ENCODE measurements around the gene IQCH.
"Not testable (repeated sequence)": the region's sequence is repeated elsewhere in the genome, so short reads cannot be mapped to it uniquely, and the experiment has no call there.

The IQCH gene

DNA sequence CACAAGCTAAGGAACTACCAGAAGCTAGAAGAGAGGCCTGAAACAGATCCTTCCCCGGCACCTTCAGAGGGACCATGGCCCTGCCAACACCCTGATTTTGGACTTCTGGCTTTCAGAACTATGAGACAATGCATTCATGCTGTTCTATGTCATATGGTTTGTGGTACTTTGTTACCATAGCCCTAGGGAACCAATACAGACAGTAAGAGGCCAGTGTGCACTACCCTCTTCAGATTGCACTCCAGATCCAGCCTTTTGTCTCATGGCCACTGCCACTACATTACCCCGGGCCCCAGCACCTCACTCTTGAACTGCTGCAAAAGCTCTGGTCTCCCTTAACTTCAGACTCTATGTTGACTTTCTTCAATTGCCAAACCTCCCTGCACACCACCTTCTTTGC is 24.1 kb upstream of the IQCH start:
- Mint-ChIP-seq H3K4me1 (ENCODE audit: low read depth) (peaks cover 8% of the 10 kb centered on the region), H3K9me3 (no peaks in the 10 kb centered on the region), H3K27me3 (no peaks in the 10 kb centered on the region), H3K27ac (no peak overlapping the region), H3K4me3 (no peak overlapping the region), H3K36me3 (ENCODE audit: low read depth) (peaks cover 87% of the 10 kb centered on the region)

DNA sequence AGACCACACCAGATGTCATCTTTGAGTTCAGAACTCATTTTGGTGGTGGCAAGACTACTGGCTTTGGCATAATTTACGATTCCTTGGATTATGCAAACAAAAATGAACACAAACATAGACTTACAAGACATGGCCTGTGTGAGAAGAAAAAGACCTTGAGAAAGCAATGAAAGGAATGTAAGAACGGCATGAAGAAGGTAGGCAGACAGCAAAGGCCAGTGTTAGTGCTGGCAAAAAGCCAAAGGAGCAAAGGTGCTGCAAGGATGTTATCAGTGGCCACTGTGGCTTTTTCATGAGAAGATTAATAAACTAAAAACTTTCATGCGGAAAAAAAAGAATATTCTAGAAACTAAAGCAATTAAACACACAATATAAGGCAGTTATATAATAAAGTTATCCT is 22.0 kb upstream of the IQCH start:
- Mint-ChIP-seq H3K4me3 (no peak overlapping the region), H3K9me3 (no peaks in the 10 kb centered on the region), H3K27me3 (no peaks in the 10 kb centered on the region), H3K27ac (peak overlapping the region; percentile 55), H3K36me3 (ENCODE audit: low read depth) (peaks cover 79% of the 10 kb centered on the region), H3K4me1 (ENCODE audit: low read depth) (peaks cover 8% of the 10 kb centered on the region)

- H3K27me3 Mint-ChIP-seq, result no peaks in the 10 kb centered on the region
- H3K9me3 Mint-ChIP-seq, result no peaks in the 10 kb centered on the region
- peak overlapping the region; percentile 20 for H3K4me3 Mint-ChIP-seq
- H3K36me3 Mint-ChIP-seq (ENCODE audit: low read depth), result peaks cover 18% of the 10 kb centered on the region
- peaks cover 50% of the 10 kb centered on the region for H3K4me1 Mint-ChIP-seq (ENCODE audit: low read depth)
- H3K27ac Mint-ChIP-seq, result peak overlapping the region; percentile 56
Measured at GRCh38 chr15:67240235-67241131, 14.1 kb upstream of the IQCH start.

DNA sequence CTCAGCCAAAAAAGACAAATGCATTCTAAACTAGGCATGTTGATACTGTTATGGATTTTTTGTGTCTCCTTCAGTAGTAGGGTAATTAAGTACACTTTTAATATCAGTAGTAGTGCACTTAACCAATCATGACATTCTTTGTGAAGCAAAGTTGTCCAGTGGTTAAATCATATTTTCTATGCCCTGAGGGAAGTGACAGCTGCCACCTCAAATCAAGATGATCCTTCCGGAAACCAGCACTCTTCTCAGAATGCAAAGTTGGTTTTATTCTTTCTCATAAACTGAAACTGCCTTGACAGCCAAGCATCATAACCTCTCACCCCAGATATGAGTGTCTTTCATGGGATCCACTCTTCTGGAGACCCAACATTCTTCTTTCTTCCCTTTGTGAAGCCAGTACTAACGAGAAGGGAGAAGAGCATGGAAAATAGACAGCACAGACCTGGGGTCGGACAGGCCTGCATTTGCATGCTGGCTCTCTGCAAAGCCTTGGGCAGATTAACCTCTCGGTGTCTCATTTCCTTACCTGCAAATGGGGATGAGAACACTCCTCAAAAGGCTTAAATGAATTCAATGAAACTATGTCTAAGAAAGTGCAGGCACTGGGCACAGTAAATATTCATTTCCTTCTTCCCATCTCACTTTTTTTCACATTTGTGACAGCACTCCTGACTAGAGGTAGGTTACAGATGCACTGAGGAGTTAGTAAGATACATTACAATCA is 13.3 kb upstream of the IQCH start:
- H3K4me3 Mint-ChIP-seq, result peak overlapping the region; percentile 42
- H3K9me3 Mint-ChIP-seq, result no peaks in the 10 kb centered on the region
- no peaks in the 10 kb centered on the region for H3K27me3 Mint-ChIP-seq
- H3K36me3 Mint-ChIP-seq (ENCODE audit: low read depth), result peaks cover 18% of the 10 kb centered on the region
- H3K4me1 Mint-ChIP-seq (ENCODE audit: low read depth), result peaks cover 54% of the 10 kb centered on the region
- peak overlapping the region; percentile 56 for H3K27ac Mint-ChIP-seq

GRCh38 chr15:67242708-67243111 is 11.9 kb upstream of the IQCH start:
- Mint-ChIP-seq H3K27me3 (no peaks in the 10 kb centered on the region), H3K9me3 (peaks cover 4% of the 10 kb centered on the region), H3K27ac (peak overlapping the region; percentile 21), H3K36me3 (ENCODE audit: low read depth) (peaks cover 30% of the 10 kb centered on the region), H3K4me3 (no peak overlapping the region), H3K4me1 (ENCODE audit: low read depth) (peaks cover 65% of the 10 kb centered on the region)

GRCh38 chr15:67244971-67245478 is 9.6 kb upstream of the IQCH start:
- Mint-ChIP-seq H3K9me3 (peaks cover 4% of the 10 kb centered on the region), H3K36me3 (ENCODE audit: low read depth) (peaks cover 41% of the 10 kb centered on the region), H3K4me1 (ENCODE audit: low read depth) (peaks cover 70% of the 10 kb centered on the region), H3K4me3 (no peak overlapping the region), H3K27me3 (no peaks in the 10 kb centered on the region), H3K27ac (no peak overlapping the region)

GRCh38 chr15:67246606-67247005 is 8.0 kb upstream of the IQCH start:
- H3K36me3 Mint-ChIP-seq (ENCODE audit: low read depth), result peaks cover 47% of the 10 kb centered on the region
- H3K27me3 Mint-ChIP-seq, H3K27ac Mint-ChIP-seq, H3K4me3 Mint-ChIP-seq, H3K9me3 Mint-ChIP-seq: not testable (repeated sequence)
- peaks cover 60% of the 10 kb centered on the region for H3K4me1 Mint-ChIP-seq (ENCODE audit: low read depth)

DNA sequence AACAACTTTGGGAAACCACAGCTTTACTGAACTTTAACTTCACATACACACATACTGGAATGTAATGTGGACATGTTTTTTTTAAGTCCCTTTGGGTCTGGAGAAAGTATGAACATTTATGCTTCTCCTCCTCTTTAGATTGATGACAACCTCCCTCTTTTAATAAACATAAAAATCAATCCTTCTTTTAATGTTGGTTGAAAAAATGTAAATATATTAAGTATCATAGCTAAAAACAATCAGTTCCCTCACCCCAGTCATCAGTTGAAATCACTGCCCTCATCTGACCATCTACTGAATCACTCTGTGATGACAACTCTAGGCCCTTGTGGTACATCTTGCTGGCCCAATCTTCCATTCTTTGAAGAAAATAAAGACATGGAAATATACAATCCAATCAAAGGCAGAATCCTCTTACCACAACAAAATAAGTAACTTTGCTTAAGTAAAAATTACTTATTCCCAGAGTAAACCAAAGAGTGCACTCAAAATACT is 6.5 kb upstream of the IQCH start:
- Mint-ChIP-seq H3K4me1 (ENCODE audit: low read depth) (peaks cover 62% of the 10 kb centered on the region), H3K9me3 (peaks cover 4% of the 10 kb centered on the region), H3K27me3 (no peaks in the 10 kb centered on the region), H3K4me3 (no peak overlapping the region), H3K27ac (no peak overlapping the region), H3K36me3 (ENCODE audit: low read depth) (peaks cover 51% of the 10 kb centered on the region)

GRCh38 chr15:67249830-67250229 is 4.8 kb upstream of the IQCH start:
- H3K9me3 Mint-ChIP-seq, result peaks cover 4% of the 10 kb centered on the region
- no peak overlapping the region for H3K27ac Mint-ChIP-seq
- H3K4me3 Mint-ChIP-seq, result no peak overlapping the region
- peaks cover 49% of the 10 kb centered on the region for H3K36me3 Mint-ChIP-seq (ENCODE audit: low read depth)
- H3K4me1 Mint-ChIP-seq (ENCODE audit: low read depth), result peaks cover 62% of the 10 kb centered on the region
- no peaks in the 10 kb centered on the region for H3K27me3 Mint-ChIP-seq

DNA sequence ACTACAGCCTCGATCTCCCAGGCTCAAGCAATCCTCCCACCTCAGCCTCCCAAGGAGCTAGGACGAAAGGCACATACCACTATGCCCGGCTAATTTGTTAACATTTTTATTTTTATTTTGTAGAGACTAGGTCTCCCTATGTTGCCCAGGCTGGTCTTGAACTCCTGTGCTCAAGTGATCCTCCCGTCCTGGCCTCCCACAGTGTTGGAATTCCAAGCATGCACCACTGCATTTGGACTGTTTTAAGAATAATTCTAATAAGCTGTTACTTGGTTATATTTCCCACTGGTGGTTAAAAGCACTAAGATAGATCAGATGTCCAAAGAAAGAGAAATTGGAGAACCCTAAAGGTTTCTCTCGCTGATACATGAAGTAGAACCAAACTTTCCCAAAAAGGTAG is 3.3 kb upstream of the IQCH start:
- peaks cover 4% of the 10 kb centered on the region for H3K9me3 Mint-ChIP-seq
- H3K27me3 Mint-ChIP-seq, result peaks cover 3% of the 10 kb centered on the region
- H3K36me3 Mint-ChIP-seq (ENCODE audit: low read depth), result peaks cover 34% of the 10 kb centered on the region
- H3K4me3 Mint-ChIP-seq, result no peak overlapping the region
- peaks cover 63% of the 10 kb centered on the region for H3K4me1 Mint-ChIP-seq (ENCODE audit: low read depth)
- no peak overlapping the region for H3K27ac Mint-ChIP-seq

DNA sequence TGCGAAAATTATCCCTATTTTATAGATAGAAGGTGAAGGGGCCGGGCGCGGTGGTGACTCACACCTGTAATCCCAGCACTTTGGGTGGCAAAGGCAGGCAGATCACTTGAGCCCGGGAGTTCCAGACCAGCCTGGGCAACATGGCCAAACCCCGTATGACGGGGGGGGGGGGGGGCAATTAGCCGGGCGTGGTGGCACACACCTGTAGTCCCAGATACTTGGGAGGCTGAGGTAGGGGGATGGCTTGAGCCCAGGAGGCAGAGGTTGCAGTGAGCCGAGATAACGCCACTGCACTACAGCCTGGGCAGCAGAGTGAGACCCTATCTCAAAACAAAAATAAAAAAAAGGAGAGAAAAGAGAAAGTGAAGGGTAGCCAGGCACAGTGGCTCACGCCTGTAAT is 1.5 kb upstream of the IQCH start:
- peaks cover 3% of the 10 kb centered on the region for H3K27me3 Mint-ChIP-seq
- peak overlapping the region; percentile 99 for H3K4me3 Mint-ChIP-seq
- no peaks in the 10 kb centered on the region for H3K9me3 Mint-ChIP-seq
- peaks cover 19% of the 10 kb centered on the region for H3K36me3 Mint-ChIP-seq (ENCODE audit: low read depth)
- peak overlapping the region; percentile 97 for H3K27ac Mint-ChIP-seq
- peaks cover 48% of the 10 kb centered on the region for H3K4me1 Mint-ChIP-seq (ENCODE audit: low read depth)

DNA sequence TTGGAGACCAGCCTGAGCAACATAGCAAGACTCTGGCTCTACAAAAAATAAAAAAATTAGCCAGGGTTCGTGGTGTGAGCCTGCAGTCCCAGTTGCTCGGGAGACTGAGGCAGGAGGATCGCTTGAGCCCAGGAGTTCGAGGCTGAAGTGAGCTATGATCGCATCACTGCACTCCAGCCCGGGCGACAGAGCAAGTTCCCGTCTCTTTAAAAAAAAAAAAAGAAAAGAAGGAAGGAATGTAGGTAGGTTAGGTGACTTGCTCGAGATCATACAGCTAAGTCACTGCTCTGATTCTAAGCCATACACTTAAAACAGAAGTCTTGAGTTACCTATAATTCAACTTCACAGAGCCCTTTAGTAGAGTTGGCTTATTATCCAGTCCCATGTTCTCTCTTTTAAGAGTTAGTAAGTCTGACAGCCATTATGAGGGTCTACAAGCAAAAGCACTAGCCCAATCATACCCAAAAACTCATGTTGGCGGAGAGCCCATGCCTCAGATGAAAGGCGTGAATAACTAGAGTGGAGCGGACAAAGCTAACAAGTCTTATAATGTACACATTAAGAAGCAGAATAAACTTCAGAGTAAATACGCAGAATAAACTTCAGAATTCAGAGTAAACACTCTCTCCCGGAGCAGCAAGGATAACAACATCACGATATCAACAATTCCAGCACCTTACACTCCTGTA is 893 bp upstream of the IQCH start:
- peak overlapping the region; percentile 97 for H3K27ac Mint-ChIP-seq
- peak overlapping the region; percentile 99 for H3K4me3 Mint-ChIP-seq
- H3K9me3 Mint-ChIP-seq, result no peaks in the 10 kb centered on the region
- H3K4me1 Mint-ChIP-seq (ENCODE audit: low read depth), result peaks cover 44% of the 10 kb centered on the region
- H3K36me3 Mint-ChIP-seq (ENCODE audit: low read depth), result peaks cover 16% of the 10 kb centered on the region
- H3K27me3 Mint-ChIP-seq, result peaks cover 3% of the 10 kb centered on the region

- Mint-ChIP-seq H3K9me3 (no peaks in the 10 kb centered on the region), H3K36me3 (ENCODE audit: low read depth) (peaks cover 8% of the 10 kb centered on the region), H3K4me1 (ENCODE audit: low read depth) (peaks cover 36% of the 10 kb centered on the region), H3K4me3 (peak overlapping the region; percentile 99), H3K27me3 (peaks cover 3% of the 10 kb centered on the region), H3K27ac (peak overlapping the region; percentile 24)
Measured at GRCh38 chr15:67256051-67256450, 1.5 kb downstream of the IQCH start.

- peaks cover 16% of the 10 kb centered on the region for H3K4me1 Mint-ChIP-seq (ENCODE audit: low read depth)
- H3K36me3 Mint-ChIP-seq (ENCODE audit: low read depth), result not testable (repeated sequence)
Measured at GRCh38 chr15:67258412-67258811, 3.8 kb downstream of the IQCH start.

DNA sequence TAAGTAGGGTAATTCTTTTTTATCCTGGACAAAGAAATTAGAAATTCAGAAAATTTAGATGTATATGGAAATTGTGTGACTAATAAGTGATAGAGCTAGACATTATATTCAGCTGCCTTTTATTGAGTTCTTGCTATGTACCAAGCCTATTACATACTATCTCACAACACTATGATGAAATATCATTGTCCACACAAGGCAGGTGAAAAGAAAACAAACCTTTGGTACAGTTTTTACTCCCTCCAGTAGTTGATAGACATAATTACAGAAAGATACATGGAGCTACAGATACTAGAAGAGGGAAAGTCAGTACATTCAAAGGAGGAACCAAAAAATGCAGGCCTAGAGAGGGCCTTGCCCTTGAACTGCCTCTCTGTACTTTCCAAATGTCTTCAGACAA is 4.8 kb downstream of the IQCH start:
- Mint-ChIP-seq H3K4me1 (ENCODE audit: low read depth) (peaks cover 14% of the 10 kb centered on the region), H3K27ac (no peak overlapping the region), H3K27me3 (peaks cover 3% of the 10 kb centered on the region), H3K9me3 (no peaks in the 10 kb centered on the region), H3K4me3 (no peak overlapping the region), H3K36me3 (ENCODE audit: low read depth) (no peaks in the 10 kb centered on the region)

More at GRCh38 chr15:67258412-67258811, 3.8 kb downstream of the IQCH start:
- not testable (repeated sequence) for H3K9me3 Mint-ChIP-seq, H3K27ac Mint-ChIP-seq, H3K4me3 Mint-ChIP-seq, H3K27me3 Mint-ChIP-seq

Measured in stimulated activated naive CD8-positive, alpha-beta T cell treated with anti-CD3 and anti-CD28 coated beads, Interleukin-15, Interleukin-2, amounts not matched to agents 100 ng/mL and 50 ng/mL, for 24 hours (primary cell).